ENCODE measurements around the gene WDR31. TPM values are rescaled to one million over a fixed set of nuclear protein-coding genes. Genes with fewer than 3 reads are reported as not detected.
A peak's percentile ranks its signal among the peaks of the same experiment; 100 is the strongest.
"Not testable (repeated sequence)": the region's sequence is repeated elsewhere in the genome, so short reads cannot be mapped to it uniquely, and the experiment has no call there.

WDR31 gene
- total RNA-seq, 1 donor from 2014 or later = 2.1 TPM

- H3K27ac ChIP-seq (ENCODE audit: low read depth, low read length); H3K9me3 ChIP-seq (ENCODE audit: control insufficient read depth in 3 of 3, low read length in 3 of 3): not testable (repeated sequence)
Observed at GRCh38 chr9:113379094-113379828, 39.2 kb upstream of the WDR31 start.

GRCh38 chr9:113376634-113377567 is 36.8 kb upstream of the WDR31 start, which contains the start of gene HDHD3:
TSS of gene HDHD3 (minus strand) at chr9:113376986. CDS start at chr9:113374354, 2,632 bp downstream.
- Histone ChIP-seq H3K4me1 (ENCODE audit: control insufficient read depth in 3 of 3, insufficient read depth in 3 of 3, low read length in 3 of 3) (peaks cover 5 to 12% (median 7%) of the 10 kb centered on the region in 3 donors), H3K36me3 (ENCODE audit: control insufficient read depth in 3 of 3, insufficient read depth in 3 of 3, low read length in 3 of 3) (peaks cover 0 to 26% (median 12%) of the 10 kb centered on the region in 3 donors), H3K9ac (ENCODE audit: low read depth in 1 of 3, low read length in 3 of 3) (peak within 1 kb of the TSS; percentile 80 to 94 (median 88)), H3K27me3 (ENCODE audit: control insufficient read depth in 3 of 3, insufficient read depth in 3 of 3, low read length in 3 of 3) (no peaks in the 10 kb centered on the region), H3K27ac (ENCODE audit: low read depth, low read length) (peak within 1 kb of the TSS; percentile 30), H3K9me3 (ENCODE audit: control insufficient read depth in 3 of 3, low read length in 3 of 3) (no peaks in the 10 kb centered on the region), H3K4me3 (ENCODE audit: low read length in 3 of 3) (peak within 1 kb of the TSS; percentile 75 to 88 (median 83))

More at GRCh38 chr9:113379094-113379828, 39.2 kb upstream of the WDR31 start:
- peaks cover 5 to 12% (median 7%) of the 10 kb centered on the region in 3 donors for H3K4me1 ChIP-seq (ENCODE audit: control insufficient read depth in 3 of 3, insufficient read depth in 3 of 3, low read length in 3 of 3)
- H3K27me3 ChIP-seq (ENCODE audit: control insufficient read depth in 3 of 3, insufficient read depth in 3 of 3, low read length in 3 of 3); H3K9ac ChIP-seq (ENCODE audit: low read depth in 1 of 3, low read length in 3 of 3); H3K4me3 ChIP-seq (ENCODE audit: low read length in 3 of 3); H3K36me3 ChIP-seq (ENCODE audit: control insufficient read depth in 3 of 3, insufficient read depth in 3 of 3, low read length in 3 of 3): not testable (repeated sequence)

GRCh38 chr9:113375057-113376023 is 35.3 kb upstream of the WDR31 start:
- Histone ChIP-seq H3K9me3 (ENCODE audit: control insufficient read depth in 3 of 3, low read length in 3 of 3) (no peaks in the 10 kb centered on the region), H3K27ac (ENCODE audit: low read depth, low read length) (no peak overlapping the region), H3K4me3 (ENCODE audit: low read length in 3 of 3) (no peak overlapping the region), H3K27me3 (ENCODE audit: control insufficient read depth in 3 of 3, insufficient read depth in 3 of 3, low read length in 3 of 3) (no peaks in the 10 kb centered on the region), H3K9ac (ENCODE audit: low read depth in 1 of 3, low read length in 3 of 3) (peak overlapping the region in 1 of 3 donors; percentile 28), H3K4me1 (ENCODE audit: control insufficient read depth in 3 of 3, insufficient read depth in 3 of 3, low read length in 3 of 3) (peaks cover 5 to 12% (median 7%) of the 10 kb centered on the region in 3 donors), H3K36me3 (ENCODE audit: control insufficient read depth in 3 of 3, insufficient read depth in 3 of 3, low read length in 3 of 3) (peaks cover 0 to 26% (median 12%) of the 10 kb centered on the region in 3 donors)

GRCh38 chr9:113373676-113374392 is 33.8 kb upstream of the WDR31 start:
- Histone ChIP-seq H3K9me3 (ENCODE audit: control insufficient read depth in 3 of 3, low read length in 3 of 3) (no peaks in the 10 kb centered on the region), H3K9ac (ENCODE audit: low read depth in 1 of 3, low read length in 3 of 3) (no peak overlapping the region), H3K4me1 (ENCODE audit: control insufficient read depth in 3 of 3, insufficient read depth in 3 of 3, low read length in 3 of 3) (peaks cover 5 to 20% (median 14%) of the 10 kb centered on the region in 3 donors), H3K27me3 (ENCODE audit: control insufficient read depth in 3 of 3, insufficient read depth in 3 of 3, low read length in 3 of 3) (no peaks in the 10 kb centered on the region), H3K36me3 (ENCODE audit: control insufficient read depth in 3 of 3, insufficient read depth in 3 of 3, low read length in 3 of 3) (peaks cover 0 to 26% (median 12%) of the 10 kb centered on the region in 3 donors), H3K27ac (ENCODE audit: low read depth, low read length) (no peak overlapping the region), H3K4me3 (ENCODE audit: low read length in 3 of 3) (no peak overlapping the region)

GRCh38 chr9:113373256-113373655 is 33.2 kb upstream of the WDR31 start:
- no peaks in the 10 kb centered on the region for H3K9me3 ChIP-seq (ENCODE audit: control insufficient read depth in 3 of 3, low read length in 3 of 3)
- H3K27me3 ChIP-seq (ENCODE audit: control insufficient read depth in 3 of 3, insufficient read depth in 3 of 3, low read length in 3 of 3) = no peaks in the 10 kb centered on the region
- H3K9ac ChIP-seq (ENCODE audit: low read depth in 1 of 3, low read length in 3 of 3) = no peak overlapping the region
- no peak overlapping the region for H3K27ac ChIP-seq (ENCODE audit: low read depth, low read length)
- H3K4me3 ChIP-seq (ENCODE audit: low read length in 3 of 3) = no peak overlapping the region
- H3K4me1 ChIP-seq (ENCODE audit: control insufficient read depth in 3 of 3, insufficient read depth in 3 of 3, low read length in 3 of 3) = peaks cover 5 to 20% (median 14%) of the 10 kb centered on the region in 3 donors
- peaks cover 0 to 26% (median 12%) of the 10 kb centered on the region in 3 donors for H3K36me3 ChIP-seq (ENCODE audit: control insufficient read depth in 3 of 3, insufficient read depth in 3 of 3, low read length in 3 of 3)

- H3K27me3 ChIP-seq (ENCODE audit: control insufficient read depth in 3 of 3, insufficient read depth in 3 of 3, low read length in 3 of 3) = no peaks in the 10 kb centered on the region
- peaks cover 0 to 26% (median 12%) of the 10 kb centered on the region in 3 donors for H3K36me3 ChIP-seq (ENCODE audit: control insufficient read depth in 3 of 3, insufficient read depth in 3 of 3, low read length in 3 of 3)
- H3K27ac ChIP-seq (ENCODE audit: low read depth, low read length) = no peak overlapping the region
- no peak overlapping the region for H3K9ac ChIP-seq (ENCODE audit: low read depth in 1 of 3, low read length in 3 of 3)
- no peak overlapping the region for H3K4me3 ChIP-seq (ENCODE audit: low read length in 3 of 3)
- H3K9me3 ChIP-seq (ENCODE audit: control insufficient read depth in 3 of 3, low read length in 3 of 3) = no peaks in the 10 kb centered on the region
- peaks cover 3 to 18% (median 11%) of the 10 kb centered on the region in 3 donors for H3K4me1 ChIP-seq (ENCODE audit: control insufficient read depth in 3 of 3, insufficient read depth in 3 of 3, low read length in 3 of 3)
Observed at GRCh38 chr9:113372059-113372458, 32.0 kb upstream of the WDR31 start.

- H3K9ac ChIP-seq (ENCODE audit: low read depth in 1 of 3, low read length in 3 of 3) = no peak overlapping the region
- H3K4me1 ChIP-seq (ENCODE audit: control insufficient read depth in 3 of 3, insufficient read depth in 3 of 3, low read length in 3 of 3) = peaks cover 3 to 15% (median 11%) of the 10 kb centered on the region in 3 donors
- H3K9me3 ChIP-seq (ENCODE audit: control insufficient read depth in 3 of 3, low read length in 3 of 3) = no peaks in the 10 kb centered on the region
- peaks cover 0 to 26% (median 12%) of the 10 kb centered on the region in 3 donors for H3K36me3 ChIP-seq (ENCODE audit: control insufficient read depth in 3 of 3, insufficient read depth in 3 of 3, low read length in 3 of 3)
- H3K27ac ChIP-seq (ENCODE audit: low read depth, low read length) = no peak overlapping the region
- H3K27me3 ChIP-seq (ENCODE audit: control insufficient read depth in 3 of 3, insufficient read depth in 3 of 3, low read length in 3 of 3) = no peaks in the 10 kb centered on the region
- H3K4me3 ChIP-seq (ENCODE audit: low read length in 3 of 3) = no peak overlapping the region
Observed at GRCh38 chr9:113370806-113371325, 30.8 kb upstream of the WDR31 start.

- Histone ChIP-seq H3K27me3 (ENCODE audit: control insufficient read depth in 3 of 3, insufficient read depth in 3 of 3, low read length in 3 of 3) (no peaks in the 10 kb centered on the region), H3K9ac (ENCODE audit: low read depth in 1 of 3, low read length in 3 of 3) (no peak overlapping the region), H3K9me3 (ENCODE audit: control insufficient read depth in 3 of 3, low read length in 3 of 3) (no peaks in the 10 kb centered on the region), H3K4me1 (ENCODE audit: control insufficient read depth in 3 of 3, insufficient read depth in 3 of 3, low read length in 3 of 3) (peaks cover 0 to 8% (median 7%) of the 10 kb centered on the region in 3 donors), H3K27ac (ENCODE audit: low read depth, low read length) (no peak overlapping the region), H3K36me3 (ENCODE audit: control insufficient read depth in 3 of 3, insufficient read depth in 3 of 3, low read length in 3 of 3) (peaks cover 0 to 20% (median 12%) of the 10 kb centered on the region in 3 donors), H3K4me3 (ENCODE audit: low read length in 3 of 3) (peak overlapping the region in 1 of 3 donors; percentile 23)
Observed at GRCh38 chr9:113369855-113370140, 29.7 kb upstream of the WDR31 start.

Data from skeletal muscle tissue (tissue), 4 donors.